ENCODE data around the gene PREX1. TPM values are rescaled to one million over a fixed set of nuclear protein-coding genes. Genes with fewer than 3 reads are reported as not detected.

Gene PREX1
- total and polyA plus RNA-seq, 2 donors (not counting 1 experiment from before 2014, with no cell fraction given): 1.0 to 3.1 TPM

- no peak for DNase-seq (ENCODE audit: low read depth in 2 of 2)
- TF ChIP-seq EZH2 (IDR thresholded peaks at IDR 0.05; ENCODE audit: low read length, missing control alignments) (no peak), CTCF (conservative IDR thresholded peaks at IDR 0.05 in 1 of 2, IDR thresholded peaks at IDR 0.05 in 1 of 2; ENCODE audit: low read depth in 1 of 2, low read length in 2 of 2) (no peak)
Measured at GRCh38 chr20:48708630-48709029, 119.2 kb downstream of the PREX1 start.

GRCh38 chr20:48708116-48708515 is 119.7 kb downstream of the PREX1 start:
- Histone ChIP-seq H3K27ac (ENCODE audit: insufficient read depth, low read length) (no peak overlapping the region), H3K79me2 (ENCODE audit: control insufficient read depth, insufficient read depth, low read length) (no peaks in the 10 kb centered on the region), H3K9me3 (ENCODE audit: control insufficient read depth, insufficient read depth, low read depth, low read length) (no peaks in the 10 kb centered on the region), H3K4me3 (replicated peaks in 1 of 4; ENCODE audit: control extremely low read depth in 1 of 4, insufficient read depth in 1 of 4, low read depth in 3 of 4, low read length in 4 of 4) (no peak overlapping the region), H4K20me1 (ENCODE audit: control insufficient read depth, extremely low read depth, insufficient read depth, low read length) (no peaks in the 10 kb centered on the region), H3K36me3 (ENCODE audit: control insufficient read depth, insufficient read depth, low read length) (no peaks in the 10 kb centered on the region), H3K9ac (ENCODE audit: insufficient read depth, low read length) (no peak overlapping the region), H3K27me3 (ENCODE audit: control insufficient read depth, insufficient read depth, low read length) (no peaks in the 10 kb centered on the region), H3K4me2 (ENCODE audit: extremely low read depth, insufficient read depth, low read length) (no peak overlapping the region), H2AFZ (ENCODE audit: low read length) (no peak overlapping the region), H3K4me1 (ENCODE audit: control insufficient read depth, extremely low read depth, insufficient read depth, low read length) (no peaks in the 10 kb centered on the region)
- no peak for DNase-seq (ENCODE audit: low read depth in 2 of 2)
- TF ChIP-seq EZH2 (IDR thresholded peaks at IDR 0.05; ENCODE audit: low read length, missing control alignments) (no peak), CTCF (conservative IDR thresholded peaks at IDR 0.05 in 1 of 2, IDR thresholded peaks at IDR 0.05 in 1 of 2; ENCODE audit: low read depth in 1 of 2, low read length in 2 of 2) (no peak)

More at GRCh38 chr20:48708630-48709029, 119.2 kb downstream of the PREX1 start:
- H3K4me3 ChIP-seq (replicated peaks in 1 of 4; ENCODE audit: control extremely low read depth in 1 of 4, insufficient read depth in 1 of 4, low read depth in 3 of 4, low read length in 4 of 4): no peak overlapping the region
- H3K4me2 ChIP-seq (ENCODE audit: extremely low read depth, insufficient read depth, low read length): no peak overlapping the region
- H3K27ac ChIP-seq (ENCODE audit: insufficient read depth, low read length): no peak overlapping the region
- no peaks in the 10 kb centered on the region for H4K20me1 ChIP-seq (ENCODE audit: control insufficient read depth, extremely low read depth, insufficient read depth, low read length)
- H2AFZ ChIP-seq (ENCODE audit: low read length): no peak overlapping the region
- no peaks in the 10 kb centered on the region for H3K36me3 ChIP-seq (ENCODE audit: control insufficient read depth, insufficient read depth, low read length)
- no peaks in the 10 kb centered on the region for H3K4me1 ChIP-seq (ENCODE audit: control insufficient read depth, extremely low read depth, insufficient read depth, low read length)
- no peaks in the 10 kb centered on the region for H3K27me3 ChIP-seq (ENCODE audit: control insufficient read depth, insufficient read depth, low read length)
- no peak overlapping the region for H3K9ac ChIP-seq (ENCODE audit: insufficient read depth, low read length)
- H3K9me3 ChIP-seq (ENCODE audit: control insufficient read depth, insufficient read depth, low read depth, low read length): no peaks in the 10 kb centered on the region
- no peaks in the 10 kb centered on the region for H3K79me2 ChIP-seq (ENCODE audit: control insufficient read depth, insufficient read depth, low read length)

- no peak for TF ChIP-seq CTCF (conservative IDR thresholded peaks at IDR 0.05 in 1 of 2, IDR thresholded peaks at IDR 0.05 in 1 of 2; ENCODE audit: low read depth in 1 of 2, low read length in 2 of 2)
- no peak for TF ChIP-seq EZH2 (IDR thresholded peaks at IDR 0.05; ENCODE audit: low read length, missing control alignments)
- Histone ChIP-seq H3K27me3 (ENCODE audit: control insufficient read depth, insufficient read depth, low read length) (no peaks in the 10 kb centered on the region), H3K9me3 (ENCODE audit: control insufficient read depth, insufficient read depth, low read depth, low read length) (no peaks in the 10 kb centered on the region), H3K27ac (ENCODE audit: insufficient read depth, low read length) (no peak overlapping the region), H3K79me2 (ENCODE audit: control insufficient read depth, insufficient read depth, low read length) (no peaks in the 10 kb centered on the region), H4K20me1 (ENCODE audit: control insufficient read depth, extremely low read depth, insufficient read depth, low read length) (no peaks in the 10 kb centered on the region), H3K36me3 (ENCODE audit: control insufficient read depth, insufficient read depth, low read length) (no peaks in the 10 kb centered on the region), H3K4me3 (replicated peaks in 1 of 4; ENCODE audit: control extremely low read depth in 1 of 4, insufficient read depth in 1 of 4, low read depth in 3 of 4, low read length in 4 of 4) (no peak overlapping the region), H3K4me2 (ENCODE audit: extremely low read depth, insufficient read depth, low read length) (no peak overlapping the region), H3K4me1 (ENCODE audit: control insufficient read depth, extremely low read depth, insufficient read depth, low read length) (no peaks in the 10 kb centered on the region), H2AFZ (ENCODE audit: low read length) (no peak overlapping the region), H3K9ac (ENCODE audit: insufficient read depth, low read length) (no peak overlapping the region)
- peak in 1 of 2 donors; percentile 27 for DNase-seq (ENCODE audit: low read depth in 2 of 2)
Measured at GRCh38 chr20:48706710-48707365, 121.0 kb downstream of the PREX1 start.

All from fibroblast of lung (primary cell).